Astrocyte (in vitro differentiated cells and primary cell): ENCODE measurements around the gene SELENOF. TPM values are rescaled to one million over a fixed set of nuclear protein-coding genes. Genes with fewer than 3 reads are reported as not detected.

Experiments used
- DNase-seq: peaks from one replicate; pipeline ENCODE4 v3.0.0-alpha.2; 2010; ENCODE audit warnings: low read depth
- FAIRE-seq: peaks from 2 replicates; lab custom pipeline; 2011; peaks lifted over from hg19 to GRCh38; lab: Jason Lieb, UNC
- H2AFZ ChIP-seq: 2 replicates; pipeline ENCODE4 v1.6.0; 2012; ENCODE audit warnings: low read depth, low read length, inconsistent platforms
- H3K27ac ChIP-seq: 2 replicates; pipeline ENCODE4 v1.5.1; 2011; ENCODE audit warnings: low read depth, low read length, inconsistent platforms
- H3K27me3 ChIP-seq: 2 replicates; pipeline ENCODE4 v1.6.0; 2011; ENCODE audit warnings: low read length, inconsistent platforms; ENCODE audit not compliant: insufficient read depth
- H3K36me3 ChIP-seq: 2 replicates; pipeline ENCODE4 v1.5.1; 2011; ENCODE audit warnings: low read length, inconsistent platforms; ENCODE audit not compliant: insufficient read depth
- H3K4me1 ChIP-seq: 2 replicates; pipeline ENCODE4 v1.5.1; 2011; ENCODE audit warnings: low read length, inconsistent platforms; ENCODE audit not compliant: insufficient read depth
- H3K4me2 ChIP-seq: 2 replicates; pipeline ENCODE4 v1.6.0; 2012; ENCODE audit warnings: low read length, inconsistent platforms
- H3K4me3 ChIP-seq: 2 replicates; pipeline ENCODE4 v1.5.1; 2011; ENCODE audit warnings: low read depth, mild to moderate bottlenecking, low read length, inconsistent platforms; ENCODE audit not compliant: insufficient read depth
- H3K79me2 ChIP-seq: 2 replicates; pipeline ENCODE4 v1.6.0; 2012; ENCODE audit warnings: mild to moderate bottlenecking, low read length, inconsistent platforms; ENCODE audit not compliant: insufficient read depth
- H3K9ac ChIP-seq: 2 replicates; pipeline ENCODE4 v1.6.0; 2012; ENCODE audit warnings: mild to moderate bottlenecking, low read length, inconsistent platforms
- H3K9me3 ChIP-seq: 2 replicates; pipeline ENCODE4 v1.5.1; 2012; ENCODE audit warnings: low read depth, mild to moderate bottlenecking, low read length, inconsistent platforms; ENCODE audit not compliant: insufficient read depth
- H4K20me1 ChIP-seq: 2 replicates; pipeline ENCODE4 v1.6.0; 2012; ENCODE audit warnings: low read length, inconsistent platforms; ENCODE audit not compliant: insufficient read depth
- H3K27ac Mint-ChIP-seq: one replicate; pipeline ENCODE4 v1.8.0; 2021; ENCODE audit warnings: mild to moderate bottlenecking, mixed read lengths; ENCODE audit not compliant: unreplicated experiment
- H3K27me3 Mint-ChIP-seq: one replicate; pipeline ENCODE4 v1.8.0; 2021; ENCODE audit warnings: low read depth, mixed read lengths; ENCODE audit not compliant: unreplicated experiment
- H3K36me3 Mint-ChIP-seq: one replicate; pipeline ENCODE4 v1.8.0; 2021; ENCODE audit warnings: low read depth, mixed read lengths; ENCODE audit not compliant: unreplicated experiment
- H3K4me1 Mint-ChIP-seq: one replicate; pipeline ENCODE4 v1.8.0; 2021; ENCODE audit warnings: low read depth, mixed read lengths; ENCODE audit not compliant: unreplicated experiment
- H3K4me3 Mint-ChIP-seq: one replicate; pipeline ENCODE4 v1.8.0; 2021; ENCODE audit warnings: mild to moderate bottlenecking, moderate library complexity, mixed read lengths; ENCODE audit not compliant: unreplicated experiment
- H3K9me3 Mint-ChIP-seq: one replicate; pipeline ENCODE4 v1.8.0; 2021; ENCODE audit warnings: mild to moderate bottlenecking, mixed read lengths; ENCODE audit not compliant: unreplicated experiment
- EZH2 ChIP-seq: IDR thresholded peaks from 2 replicates; pipeline ENCODE4 v1.6.1; 2012; ENCODE audit warnings: mild to moderate bottlenecking, low read length, inconsistent platforms; ENCODE audit not compliant: insufficient read depth
- total RNA-seq: library from RNA; stranded (reverse); gene quantifications from 2 replicates; pipeline ENCODE4 v1.2.1, GENCODE V29; 2021
- TF ChIP-seq, protein P1 (sequence below): IDR thresholded peaks from 2 replicates; pipeline ENCODE4 v1.5.1; 2011; ENCODE audit warnings: low read depth, mild to moderate bottlenecking, inconsistent platforms, low read length, moderate library complexity; ENCODE audit not compliant: insufficient read depth

SELENOF gene
- total RNA-seq, 1 donor from 2014 or later: 193 TPM

DNA sequence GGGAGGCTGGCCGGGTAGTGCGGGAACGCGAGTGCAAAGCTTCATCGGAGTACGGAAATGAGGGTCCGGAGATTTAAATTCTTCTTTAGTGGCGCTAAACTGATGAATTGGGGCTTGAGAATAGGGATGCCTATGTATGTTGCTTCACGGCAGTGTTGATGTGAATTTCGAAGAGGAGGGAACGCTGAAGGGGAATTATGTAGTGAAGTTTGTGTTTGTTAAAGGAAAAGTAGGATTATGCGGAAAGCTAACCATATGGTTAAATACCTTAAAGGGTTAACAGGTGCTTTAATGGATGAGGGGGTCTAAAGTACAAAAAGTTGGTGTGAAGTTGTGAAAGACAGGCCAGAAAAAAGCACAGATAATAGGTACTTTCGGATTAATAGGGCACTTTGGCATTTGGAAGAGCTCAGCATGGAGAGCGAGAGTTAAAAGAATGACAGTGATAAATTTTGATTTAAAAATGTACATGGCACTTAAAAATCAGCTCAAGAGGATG lies 1.9 kb upstream of the SELENOF start:
- H2AFZ ChIP-seq: peak overlapping the region; percentile 82
- no peaks in the 10 kb centered on the region for H3K27me3 ChIP-seq
- H3K9me3 Mint-ChIP-seq: no peaks in the 10 kb centered on the region
- peak overlapping the region; percentile 16 for H3K27ac ChIP-seq
- peaks cover 16% of the 10 kb centered on the region for H3K4me1 Mint-ChIP-seq
- no peak overlapping the region for H3K4me3 Mint-ChIP-seq
- peak; percentile 50 for FAIRE-seq
- H3K36me3 ChIP-seq: no peaks in the 10 kb centered on the region
- no peak for TF ChIP-seq EZH2
- TF ChIP-seq, protein P1, sequence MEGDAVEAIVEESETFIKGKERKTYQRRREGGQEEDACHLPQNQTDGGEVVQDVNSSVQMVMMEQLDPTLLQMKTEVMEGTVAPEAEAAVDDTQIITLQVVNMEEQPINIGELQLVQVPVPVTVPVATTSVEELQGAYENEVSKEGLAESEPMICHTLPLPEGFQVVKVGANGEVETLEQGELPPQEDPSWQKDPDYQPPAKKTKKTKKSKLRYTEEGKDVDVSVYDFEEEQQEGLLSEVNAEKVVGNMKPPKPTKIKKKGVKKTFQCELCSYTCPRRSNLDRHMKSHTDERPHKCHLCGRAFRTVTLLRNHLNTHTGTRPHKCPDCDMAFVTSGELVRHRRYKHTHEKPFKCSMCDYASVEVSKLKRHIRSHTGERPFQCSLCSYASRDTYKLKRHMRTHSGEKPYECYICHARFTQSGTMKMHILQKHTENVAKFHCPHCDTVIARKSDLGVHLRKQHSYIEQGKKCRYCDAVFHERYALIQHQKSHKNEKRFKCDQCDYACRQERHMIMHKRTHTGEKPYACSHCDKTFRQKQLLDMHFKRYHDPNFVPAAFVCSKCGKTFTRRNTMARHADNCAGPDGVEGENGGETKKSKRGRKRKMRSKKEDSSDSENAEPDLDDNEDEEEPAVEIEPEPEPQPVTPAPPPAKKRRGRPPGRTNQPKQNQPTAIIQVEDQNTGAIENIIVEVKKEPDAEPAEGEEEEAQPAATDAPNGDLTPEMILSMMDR: no peak
- no peaks in the 10 kb centered on the region for H3K9me3 ChIP-seq
- H3K9ac ChIP-seq: peak overlapping the region; percentile 84
- peaks cover 7% of the 10 kb centered on the region for H3K4me1 ChIP-seq
- no peak overlapping the region for H3K27ac Mint-ChIP-seq
- DNase-seq: no peak
- H3K79me2 ChIP-seq: peaks cover 85% of the 10 kb centered on the region
- peak overlapping the region; percentile 89 for H3K4me2 ChIP-seq
- no peaks in the 10 kb centered on the region for H3K27me3 Mint-ChIP-seq
- peaks cover 34% of the 10 kb centered on the region for H4K20me1 ChIP-seq
- H3K4me3 ChIP-seq: peak overlapping the region; percentile 92
- H3K36me3 Mint-ChIP-seq: no peaks in the 10 kb centered on the region

DNA sequence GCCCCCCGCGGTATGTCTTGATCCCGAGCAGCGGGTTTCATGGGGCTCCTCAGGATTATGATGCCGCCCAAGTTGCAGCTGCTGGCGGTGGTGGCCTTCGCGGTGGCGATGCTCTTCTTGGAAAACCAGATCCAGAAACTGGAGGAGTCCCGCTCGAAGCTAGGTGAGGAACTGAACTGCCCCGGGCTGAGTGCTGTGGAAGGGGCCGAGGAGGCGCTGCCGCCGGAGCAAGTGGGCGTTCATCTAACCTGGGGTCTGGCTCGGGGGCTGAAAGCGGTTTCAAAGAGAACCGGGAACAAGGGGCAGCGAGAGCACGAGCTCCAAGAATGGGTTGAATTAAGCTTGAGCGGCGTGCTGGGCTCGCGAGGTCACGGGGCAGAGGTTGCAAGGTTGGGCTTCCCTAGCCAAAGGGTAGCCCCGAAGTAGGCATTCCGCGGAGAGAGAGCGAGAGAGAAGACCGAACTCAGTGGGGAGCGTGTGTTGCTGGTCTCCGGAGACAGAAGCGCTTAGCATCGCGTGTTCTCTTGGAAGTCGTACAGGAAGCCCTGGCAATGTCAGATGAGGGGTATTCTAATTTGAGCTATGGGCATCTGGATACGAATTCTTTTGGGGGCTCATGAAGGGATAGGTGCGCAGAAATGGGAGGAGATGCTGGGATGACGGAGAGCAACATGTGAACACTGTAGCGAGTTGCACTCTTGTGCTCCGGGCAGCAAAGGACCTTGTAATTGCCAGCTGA lies 1.2 kb upstream of the SELENOF start:
- Histone ChIP-seq H3K9ac (peak overlapping the region; percentile 84), H3K4me1 (peaks cover 7% of the 10 kb centered on the region), H3K79me2 (peaks cover 84% of the 10 kb centered on the region), H3K27ac (peak overlapping the region; percentile 60), H3K4me2 (peak overlapping the region; percentile 89), H3K4me3 (peak overlapping the region; percentile 92), H3K27me3 (no peaks in the 10 kb centered on the region), H3K36me3 (no peaks in the 10 kb centered on the region), H4K20me1 (peaks cover 37% of the 10 kb centered on the region), H2AFZ (peak overlapping the region; percentile 82), H3K9me3 (no peaks in the 10 kb centered on the region)
- TF ChIP-seq, protein P1: no peak
- TF ChIP-seq EZH2: no peak
- FAIRE-seq (no peak), DNase-seq (peak; percentile 61)
- no peaks in the 10 kb centered on the region for H3K27me3 Mint-ChIP-seq
- peaks cover 1% of the 10 kb centered on the region for H3K36me3 Mint-ChIP-seq
- H3K27ac Mint-ChIP-seq: no peak overlapping the region
- no peak overlapping the region for H3K4me3 Mint-ChIP-seq
- H3K9me3 Mint-ChIP-seq: no peaks in the 10 kb centered on the region
- H3K4me1 Mint-ChIP-seq: peaks cover 19% of the 10 kb centered on the region

DNA sequence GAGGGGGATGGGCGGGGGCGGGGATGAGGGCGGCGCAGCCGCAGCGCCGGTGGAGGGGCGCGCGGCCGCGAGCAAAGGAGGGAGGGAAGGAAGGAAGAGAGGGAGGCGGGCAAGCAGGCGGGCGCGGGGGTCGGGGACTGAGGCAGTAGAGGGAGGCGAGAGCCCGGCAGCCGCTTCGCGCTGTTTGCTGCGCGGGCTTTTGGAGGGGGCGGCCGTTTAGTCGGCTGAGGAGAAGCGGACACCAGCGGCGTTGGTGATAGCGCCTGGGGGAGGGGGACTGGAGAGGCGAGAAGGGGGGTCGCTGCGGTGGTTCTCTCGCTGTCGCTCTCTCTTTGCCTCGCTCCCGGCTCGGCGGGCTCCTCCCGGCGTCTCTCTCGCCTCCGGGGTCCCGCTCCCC lies 673 bp upstream of the SELENOF start, which contains the start of gene HS2ST1:
TSS of gene HS2ST1 (plus strand) at position 35 of the 397 bp plus-strand sequence.
- Histone ChIP-seq H3K9me3 (no peaks in the 10 kb centered on the region), H3K36me3 (no peaks in the 10 kb centered on the region), H3K27me3 (no peaks in the 10 kb centered on the region), H3K4me3 (peak within 1 kb of the TSS; percentile 97), H3K27ac (peak within 1 kb of the TSS; percentile 97), H3K4me2 (peak within 1 kb of the TSS; percentile 93), H2AFZ (peak within 1 kb of the TSS; percentile 84), H3K79me2 (peaks cover 85% of the 10 kb centered on the region), H3K4me1 (peaks cover 7% of the 10 kb centered on the region), H3K9ac (peak within 1 kb of the TSS; percentile 97), H4K20me1 (peaks cover 43% of the 10 kb centered on the region)
- FAIRE-seq (no peak), DNase-seq (no peak)
- H3K4me3 Mint-ChIP-seq: no peak within 1 kb of the TSS
- TF ChIP-seq, protein P1: no peak
- TF ChIP-seq EZH2: no peak
- no peaks in the 10 kb centered on the region for H3K27me3 Mint-ChIP-seq
- peaks cover 3% of the 10 kb centered on the region for H3K36me3 Mint-ChIP-seq
- no peak within 1 kb of the TSS for H3K27ac Mint-ChIP-seq
- H3K9me3 Mint-ChIP-seq: no peaks in the 10 kb centered on the region
- H3K4me1 Mint-ChIP-seq: peaks cover 19% of the 10 kb centered on the region
